ENCODE measurements around the gene KLK10. TPM values are rescaled to one million over a fixed set of nuclear protein-coding genes. Genes with fewer than 3 reads are reported as not detected.

KLK10 gene
- total RNA-seq, 2 experiments from 2014 or later: not detected

DNA sequence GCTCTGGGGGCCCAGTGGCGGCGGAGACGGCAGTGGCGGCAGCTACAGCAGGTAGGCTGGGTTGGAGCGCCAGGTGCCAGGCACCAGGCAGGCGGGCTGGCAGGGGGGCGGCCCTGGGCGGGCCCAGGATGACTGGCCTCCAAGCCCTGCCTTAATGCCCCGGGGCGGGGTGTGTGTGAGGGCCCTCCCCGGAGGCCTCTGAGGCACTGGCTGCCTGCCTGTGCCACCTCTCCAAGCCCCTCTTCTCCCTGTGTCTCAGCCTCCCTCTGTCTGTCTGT, 7.0 kb upstream of the KLK10 start, which contains the start of gene KLK11:
Gene KLK11, minus strand, starts transcription at position 63 of the 278 bp plus-strand sequence. CDS start 985 bp downstream, outside the sequence.
- Mint-ChIP-seq H3K4me3 (no peak within 1 kb of the TSS), H3K27ac (no peak within 1 kb of the TSS), H3K9me3 (no peaks in the 10 kb centered on the region), H3K4me1 (ENCODE audit: low read depth) (no peaks in the 10 kb centered on the region), H3K27me3 (peaks cover 73% of the 10 kb centered on the region), H3K36me3 (ENCODE audit: low read depth) (no peaks in the 10 kb centered on the region)
- ATAC-seq (ENCODE audit: poor library complexity): no peak
- Histone ChIP-seq H3K4me1 (ENCODE audit: insufficient read depth, low read length) (no peaks in the 10 kb centered on the region), H3K36me3 (ENCODE audit: insufficient read depth, low read length) (no peaks in the 10 kb centered on the region), H3K27ac (ENCODE audit: low read depth in 1 of 2, low read length in 2 of 2) (no peak within 1 kb of the TSS), H3K9me3 (ENCODE audit: control insufficient read depth in 1 of 2, insufficient read depth in 1 of 2, low read length in 2 of 2) (no peaks in the 10 kb centered on the region), H3K4me3 (ENCODE audit: low read length) (no peak within 1 kb of the TSS), H3K27me3 (ENCODE audit: control insufficient read depth in 1 of 2, insufficient read depth in 2 of 2, low read length in 2 of 2) (peaks cover 4 to 32% of the 10 kb centered on the region in 2 experiments)
- no peak for DNase-seq
- CTCF ChIA-PET: no interaction called here
- POLR2A ChIA-PET: no interaction called here
- no peak for TF ChIP-seq CTCF (IDR thresholded peaks at IDR 0.05)
- intact Hi-C loops (cut with DNase I, micrococcal nuclease): no loop called here

DNA sequence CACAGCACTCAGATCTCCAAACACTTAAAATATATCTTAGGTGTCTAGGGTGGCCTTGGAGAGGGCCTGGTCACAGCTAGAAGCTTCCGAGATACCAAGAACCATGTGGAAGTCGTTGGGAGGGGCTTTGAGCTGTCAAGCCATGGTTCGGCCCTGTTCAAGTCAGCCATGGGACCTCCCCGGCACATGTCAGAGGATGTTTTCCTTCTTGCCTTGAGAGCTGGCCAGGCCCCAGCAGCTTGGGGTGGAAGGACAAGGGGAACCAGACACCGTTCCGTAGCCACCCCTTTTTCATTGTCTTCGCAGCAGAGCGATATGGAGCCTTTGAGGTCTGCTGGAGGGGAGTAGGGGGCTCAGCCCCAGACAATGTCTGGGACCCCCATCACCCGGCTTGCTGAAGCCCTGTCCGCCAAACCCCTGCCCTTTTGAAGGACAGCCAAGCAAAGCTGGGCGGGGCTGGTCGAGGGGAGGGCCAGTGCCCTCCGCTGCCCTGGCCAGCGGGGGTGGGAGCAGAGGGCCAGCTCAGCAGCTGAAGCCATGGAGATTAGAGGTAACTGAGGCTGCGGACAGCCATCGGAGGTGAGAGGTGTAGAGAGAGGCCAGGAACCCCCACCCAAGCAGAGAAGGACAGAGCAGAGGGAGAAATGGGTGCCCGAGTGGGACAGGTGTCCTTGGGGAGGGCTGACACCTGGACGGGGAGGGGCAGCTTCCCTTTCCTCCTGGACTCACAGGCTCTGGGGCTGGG, 6.5 kb upstream of the KLK10 start:
- no peaks in the 10 kb centered on the region for H3K4me1 ChIP-seq (ENCODE audit: insufficient read depth, low read length)
- Mint-ChIP-seq H3K36me3 (ENCODE audit: low read depth) (no peaks in the 10 kb centered on the region), H3K27me3 (peaks cover 73% of the 10 kb centered on the region), H3K27ac (no peak overlapping the region), H3K4me1 (ENCODE audit: low read depth) (peaks cover 4% of the 10 kb centered on the region), H3K4me3 (no peak overlapping the region), H3K9me3 (no peaks in the 10 kb centered on the region)
- ATAC-seq (ENCODE audit: poor library complexity): no peak
- peaks cover 7 to 29% of the 10 kb centered on the region in 2 experiments for H3K27me3 ChIP-seq (ENCODE audit: control insufficient read depth in 1 of 2, insufficient read depth in 2 of 2, low read length in 2 of 2)
- H3K36me3 ChIP-seq (ENCODE audit: insufficient read depth, low read length): no peaks in the 10 kb centered on the region
- no peak for DNase-seq
- no peak overlapping the region for H3K4me3 ChIP-seq (ENCODE audit: low read length)
- H3K9me3 ChIP-seq (ENCODE audit: control insufficient read depth in 1 of 2, insufficient read depth in 1 of 2, low read length in 2 of 2): no peaks in the 10 kb centered on the region
- H3K27ac ChIP-seq (ENCODE audit: low read depth in 1 of 2, low read length in 2 of 2): no peak overlapping the region
- no peak for TF ChIP-seq CTCF (IDR thresholded peaks at IDR 0.05)
- CTCF ChIA-PET: no interaction called here
- POLR2A ChIA-PET: no interaction called here
- intact Hi-C loops (cut with DNase I, micrococcal nuclease): no loop called here

- Histone ChIP-seq H3K36me3 (ENCODE audit: insufficient read depth, low read length) (no peaks in the 10 kb centered on the region), H3K9me3 (ENCODE audit: control insufficient read depth in 1 of 2, insufficient read depth in 1 of 2, low read length in 2 of 2) (no peaks in the 10 kb centered on the region), H3K4me1 (ENCODE audit: insufficient read depth, low read length) (no peaks in the 10 kb centered on the region), H3K27ac (ENCODE audit: low read depth in 1 of 2, low read length in 2 of 2) (no peak overlapping the region), H3K27me3 (ENCODE audit: control insufficient read depth in 1 of 2, insufficient read depth in 2 of 2, low read length in 2 of 2) (peaks cover 7 to 28% of the 10 kb centered on the region in 2 experiments), H3K4me3 (ENCODE audit: low read length) (no peak overlapping the region)
- H3K9me3 Mint-ChIP-seq: no peaks in the 10 kb centered on the region
- ChIA-PET CTCF (no interaction called here), POLR2A (no interaction called here)
- DNase-seq (no peak), ATAC-seq (ENCODE audit: poor library complexity) (no peak)
- intact Hi-C loops (cut with DNase I, micrococcal nuclease): no loop called here
- no peak overlapping the region for H3K4me3 Mint-ChIP-seq
- H3K4me1 Mint-ChIP-seq (ENCODE audit: low read depth): peaks cover 6% of the 10 kb centered on the region
- no peak overlapping the region for H3K27ac Mint-ChIP-seq
- no peaks in the 10 kb centered on the region for H3K36me3 Mint-ChIP-seq (ENCODE audit: low read depth)
- TF ChIP-seq CTCF (IDR thresholded peaks at IDR 0.05): no peak
- H3K27me3 Mint-ChIP-seq: peaks cover 72% of the 10 kb centered on the region
Measured at GRCh38 chr19:51025401-51025800, 5.9 kb upstream of the KLK10 start.
